Measurements from ENCODE around the gene PDLIM1. TPM values are rescaled to one million over a fixed set of nuclear protein-coding genes. Genes with fewer than 3 reads are reported as not detected.

PDLIM1 gene
- total and polyA plus RNA-seq, 10 of the 15 experiments (the other 5 are each of a cell fraction or from before 2014, with no cell fraction given) = 95.7 to 714 (median 309) TPM

DNA sequence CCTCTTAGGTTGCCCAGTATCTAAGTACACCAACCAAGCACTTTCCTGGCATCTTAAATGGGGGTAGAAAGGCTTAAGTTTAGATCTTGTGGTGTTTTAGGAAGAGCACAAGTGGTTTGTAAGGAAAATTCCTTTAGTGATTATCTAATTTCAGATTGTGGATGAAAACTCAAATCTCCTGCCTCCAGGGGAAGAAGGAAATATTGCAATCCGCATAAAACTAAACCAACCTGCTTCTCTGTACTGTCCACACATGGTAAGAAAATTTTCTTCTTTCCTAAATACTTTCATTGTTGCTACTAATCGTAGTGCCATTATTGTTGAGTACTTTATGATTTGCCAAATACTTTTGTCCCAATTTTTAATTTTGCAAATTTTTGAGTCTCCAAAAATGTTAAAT, 65.7 kb downstream of the PDLIM1 start:
- in situ Hi-C loops (cut with MboI) = no loop called here
- RAD21 ChIA-PET (ENCODE audit: unreplicated experiment) = no interaction called here

More for the DNA sequence above, 65.7 kb downstream of the PDLIM1 start:
- intact Hi-C loops (cut with micrococcal nuclease; ENCODE audit: unreplicated experiment) = no loop called here
- ChIA-PET SMC1A (ENCODE audit: uncharacterized antibody, unreplicated experiment) (no interaction called here), CTCF (no interaction called here), POLR2A (no interaction called here)
- no TSS peak for BruUV-seq (replicated peaks)
- 67% methylated on average over 2 of the region's 2 CpGs for WGBS (ENCODE audit: insufficient coverage, insufficient replicate concordance, low lambda C conversion rate, missing lambda C conversion rate)
- Histone ChIP-seq H3K36me3 (ENCODE audit: control insufficient read depth in 2 of 2, insufficient read depth in 2 of 2, low read length in 1 of 2) (no peaks in the 10 kb centered on the region), H3K9me3 (replicated peaks; ENCODE audit: control insufficient read depth, insufficient read depth, low read length) (no peaks in the 10 kb centered on the region), H3K4me2 (ENCODE audit: control insufficient read depth, insufficient read depth) (no peak overlapping the region), H3K4me3 (no peak overlapping the region), H2AFZ (ENCODE audit: control insufficient read depth, low read depth, low read length) (no peak overlapping the region), H3K4me1 (ENCODE audit: control insufficient read depth, insufficient read depth, low read length) (no peaks in the 10 kb centered on the region), H3K27me3 (replicated peaks in 1 of 2; ENCODE audit: control insufficient read depth in 2 of 2, insufficient read depth in 2 of 2, low read length in 1 of 2) (no peaks in the 10 kb centered on the region), H3K79me2 (ENCODE audit: control insufficient read depth, insufficient read depth, low read length) (no peaks in the 10 kb centered on the region), H4K20me1 (ENCODE audit: control insufficient read depth, insufficient read depth) (no peaks in the 10 kb centered on the region), H3K9ac (ENCODE audit: control insufficient read depth, insufficient read depth, low read length) (no peak overlapping the region), H3K27ac (ENCODE audit: control insufficient read depth, insufficient read depth) (no peak overlapping the region)
- DNase-seq (ENCODE audit: low read depth, low spot score) = no peak
- TF ChIP-seq, protein P1, sequence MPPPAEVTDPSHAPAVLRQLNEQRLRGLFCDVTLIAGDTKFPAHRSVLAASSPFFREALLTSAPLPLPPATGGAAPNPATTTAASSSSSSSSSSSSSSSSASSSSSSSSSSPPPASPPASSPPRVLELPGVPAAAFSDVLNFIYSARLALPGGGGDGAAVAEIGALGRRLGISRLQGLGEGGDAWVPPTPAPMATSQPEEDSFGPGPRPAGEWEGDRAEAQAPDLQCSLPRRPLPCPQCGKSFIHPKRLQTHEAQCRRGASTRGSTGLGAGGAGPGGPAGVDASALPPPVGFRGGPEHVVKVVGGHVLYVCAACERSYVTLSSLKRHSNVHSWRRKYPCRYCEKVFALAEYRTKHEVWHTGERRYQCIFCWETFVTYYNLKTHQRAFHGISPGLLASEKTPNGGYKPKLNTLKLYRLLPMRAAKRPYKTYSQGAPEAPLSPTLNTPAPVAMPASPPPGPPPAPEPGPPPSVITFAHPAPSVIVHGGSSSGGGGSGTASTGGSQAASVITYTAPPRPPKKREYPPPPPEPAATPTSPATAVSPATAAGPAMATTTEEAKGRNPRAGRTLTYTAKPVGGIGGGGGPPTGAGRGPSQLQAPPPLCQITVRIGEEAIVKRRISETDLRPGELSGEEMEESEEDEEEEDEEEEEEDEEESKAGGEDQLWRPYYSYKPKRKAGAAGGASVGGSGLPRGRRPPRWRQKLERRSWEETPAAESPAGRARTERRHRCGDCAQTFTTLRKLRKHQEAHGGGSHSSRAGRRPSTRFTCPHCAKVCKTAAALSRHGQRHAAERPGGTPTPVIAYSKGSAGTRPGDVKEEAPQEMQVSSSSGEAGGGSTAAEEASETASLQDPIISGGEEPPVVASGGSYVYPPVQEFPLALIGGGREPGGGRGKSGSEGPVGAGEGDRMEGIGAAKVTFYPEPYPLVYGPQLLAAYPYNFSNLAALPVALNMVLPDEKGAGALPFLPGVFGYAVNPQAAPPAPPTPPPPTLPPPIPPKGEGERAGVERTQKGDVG (CRISPR knock-in tag; IDR thresholded peaks at IDR 0.05) = no peak
- TF ChIP-seq, protein P2, sequence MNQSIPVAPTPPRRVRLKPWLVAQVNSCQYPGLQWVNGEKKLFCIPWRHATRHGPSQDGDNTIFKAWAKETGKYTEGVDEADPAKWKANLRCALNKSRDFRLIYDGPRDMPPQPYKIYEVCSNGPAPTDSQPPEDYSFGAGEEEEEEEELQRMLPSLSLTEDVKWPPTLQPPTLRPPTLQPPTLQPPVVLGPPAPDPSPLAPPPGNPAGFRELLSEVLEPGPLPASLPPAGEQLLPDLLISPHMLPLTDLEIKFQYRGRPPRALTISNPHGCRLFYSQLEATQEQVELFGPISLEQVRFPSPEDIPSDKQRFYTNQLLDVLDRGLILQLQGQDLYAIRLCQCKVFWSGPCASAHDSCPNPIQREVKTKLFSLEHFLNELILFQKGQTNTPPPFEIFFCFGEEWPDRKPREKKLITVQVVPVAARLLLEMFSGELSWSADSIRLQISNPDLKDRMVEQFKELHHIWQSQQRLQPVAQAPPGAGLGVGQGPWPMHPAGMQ (IDR thresholded peaks at IDR 0.05; ENCODE audit: borderline replicate concordance) = no peak
- no peak for TF ChIP-seq SREBF2 (IDR thresholded peaks at IDR 0.05; ENCODE audit: low read length)
- no peak for TF ChIP-seq SMAD1 (IDR thresholded peaks at IDR 0.05; ENCODE audit: low read depth, partially characterized antibody)
- no peak for TF ChIP-seq NFXL1 (IDR thresholded peaks at IDR 0.05; ENCODE audit: borderline replicate concordance)
- TF ChIP-seq STAT1 (conservative IDR thresholded peaks at IDR 0.05) = no peak
- TF ChIP-seq RB1 (IDR thresholded peaks at IDR 0.05; ENCODE audit: borderline replicate concordance) = no peak
- no peak for TF ChIP-seq IKZF2 (IDR thresholded peaks at IDR 0.05)
- TF ChIP-seq, protein P3, sequence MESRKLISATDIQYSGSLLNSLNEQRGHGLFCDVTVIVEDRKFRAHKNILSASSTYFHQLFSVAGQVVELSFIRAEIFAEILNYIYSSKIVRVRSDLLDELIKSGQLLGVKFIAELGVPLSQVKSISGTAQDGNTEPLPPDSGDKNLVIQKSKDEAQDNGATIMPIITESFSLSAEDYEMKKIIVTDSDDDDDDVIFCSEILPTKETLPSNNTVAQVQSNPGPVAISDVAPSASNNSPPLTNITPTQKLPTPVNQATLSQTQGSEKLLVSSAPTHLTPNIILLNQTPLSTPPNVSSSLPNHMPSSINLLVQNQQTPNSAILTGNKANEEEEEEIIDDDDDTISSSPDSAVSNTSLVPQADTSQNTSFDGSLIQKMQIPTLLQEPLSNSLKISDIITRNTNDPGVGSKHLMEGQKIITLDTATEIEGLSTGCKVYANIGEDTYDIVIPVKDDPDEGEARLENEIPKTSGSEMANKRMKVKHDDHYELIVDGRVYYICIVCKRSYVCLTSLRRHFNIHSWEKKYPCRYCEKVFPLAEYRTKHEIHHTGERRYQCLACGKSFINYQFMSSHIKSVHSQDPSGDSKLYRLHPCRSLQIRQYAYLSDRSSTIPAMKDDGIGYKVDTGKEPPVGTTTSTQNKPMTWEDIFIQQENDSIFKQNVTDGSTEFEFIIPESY (IDR thresholded peaks at IDR 0.05) = no peak
- no peak for TF ChIP-seq NR2F1 (conservative IDR thresholded peaks at IDR 0.05)
- no peak for TF ChIP-seq ASH2L (IDR thresholded peaks at IDR 0.05; ENCODE audit: borderline replicate concordance, low read depth)
- ATAC-seq = no peak
- FAIRE-seq = no peak

Data from GM12878 (cell line).